HCT116 (cell line): ENCODE data around the gene KRT24. TPM values are rescaled to one million over a fixed set of nuclear protein-coding genes. Genes with fewer than 3 reads are reported as not detected.
"Not testable (repeated sequence)": the region's sequence is repeated elsewhere in the genome, so short reads cannot be mapped to it uniquely, and the experiment has no call there.

Experiments
- ATAC-seq: fragments of 200-7000 bp; cut with Tn5 transposase; 2 replicates; pipeline ENCODE4 v1.9.1; 2020; ENCODE audit warnings: mild to moderate bottlenecking, moderate library complexity
- BruUV-seq: library from RNA; stranded (reverse); fragments of 400-500 nt; replicated peaks from 2 replicates; lab custom pipeline; 2021; lab: Mats Ljungman, UMichigan
- CTCF ChIA-PET: fragments of 300-600 bp; sonication (Branson Sonifier 250); formaldehyde crosslinking; loops from one replicate; lab custom pipeline; 2021; ENCODE audit warnings: antibody characterized with exemption; lab: Charles Lee
- POLR2A ChIA-PET: fragments of 300-600, 350-600 bp; sonication (Branson Sonifier 250); formaldehyde crosslinking; loops from one replicate; lab custom pipeline; 2021; ENCODE audit warnings: antibody characterized with exemption; lab: Charles Lee
- RAD21 ChIA-PET, 2 experiments: fragments of 300-600 bp; sonication (Branson Sonifier 250); formaldehyde crosslinking; loops; one replicate each; lab custom pipeline; 2023; ENCODE audit warnings: low total read pairs in 2 of 2; ENCODE audit not compliant: uncharacterized antibody in 2 of 2, unreplicated experiment in 2 of 2, low non-redundant PET in 1 of 2; lab: Charles Lee
- DNase-seq: peaks from one replicate; pipeline ENCODE4 v3.0.0-alpha.2; 2010; ENCODE audit warnings: low read depth, low spot score
- H2AFZ ChIP-seq: fragments of 200-600 bp; shearing (Covaris generic), sonication (generic); 2 replicates; pipeline ENCODE4 v1.6.1; 2017; ENCODE audit warnings: low read depth, mixed run types, mixed read lengths, antibody characterized with exemption, low read length; ENCODE audit not compliant: poor library complexity, severe bottlenecking
- H3K27ac ChIP-seq: 2 replicates; pipeline ENCODE4 v1.5.1; 2012; ENCODE audit warnings: low read depth, low read length
- H3K27me3 ChIP-seq: fragments of 200-600 bp; sonication (generic); 2 replicates; pipeline ENCODE4 v1.6.1; 2016; ENCODE audit warnings: mixed run types, low read length, mixed read lengths; ENCODE audit not compliant: insufficient read depth
- H3K36me3 ChIP-seq, 2 experiments: fragments of 200-500 bp in 1 of 2; fragments of 200-600 bp in 1 of 2; sonication (Bioruptor generic) in 1 of 2; sonication (generic) in 1 of 2; 2 replicates each; pipeline versions ENCODE4 v1.5.1 to v1.6.1; 2014 to 2016; ENCODE audit warnings: low read length in 2 of 2, inconsistent platforms in 1 of 2, mixed read lengths in 1 of 2, mixed run types in 1 of 2; ENCODE audit not compliant: insufficient read depth in 2 of 2, control insufficient read depth in 1 of 2
- H3K4me1 ChIP-seq, 2 experiments: fragments of 200-600 bp in 1 of 2; sonication (generic) in 1 of 2; 2 replicates each; pipeline versions ENCODE4 v1.5.1 to v1.6.1; 2012 to 2017; ENCODE audit warnings: low read length in 2 of 2, inconsistent platforms in 1 of 2, mild to moderate bottlenecking in 1 of 2, mixed read lengths in 1 of 2, mixed run types in 1 of 2, moderate library complexity in 1 of 2; ENCODE audit not compliant: insufficient read depth in 2 of 2, control insufficient read depth in 1 of 2
- H3K4me2 ChIP-seq: fragments of 200-600 bp; sonication (generic); 2 replicates; pipeline ENCODE4 v1.6.1; 2017; ENCODE audit warnings: mixed run types, low read length, mixed read lengths
- H3K4me3 ChIP-seq, 2 experiments: fragments of 200-600 bp in 1 of 2; sonication (generic) in 1 of 2; replicated peaks in 1 of 2; 2 replicates each; pipeline ENCODE4 v1.5.1; 2011 to 2016; ENCODE audit warnings: low read length in 2 of 2, control low read depth in 1 of 2, low read depth in 1 of 2, mild to moderate bottlenecking in 1 of 2, mixed read lengths in 1 of 2, mixed run types in 1 of 2
- H3K79me2 ChIP-seq: fragments of 200-600 bp; sonication (generic); 2 replicates; pipeline ENCODE4 v1.6.1; 2017; ENCODE audit warnings: mild to moderate bottlenecking, mixed run types, low read length, moderate library complexity, mixed read lengths; ENCODE audit not compliant: insufficient read depth
- H3K9ac ChIP-seq: fragments of 200-600 bp; sonication (generic); 2 replicates; pipeline ENCODE4 v1.6.1; 2016; ENCODE audit warnings: low read length, mixed read lengths
- H3K9me2 ChIP-seq: fragments of 200-600 bp; sonication (generic), shearing (Covaris generic); 2 replicates; pipeline ENCODE4 v1.6.1; 2017; ENCODE audit warnings: mixed run types, mild to moderate bottlenecking, moderate library complexity; ENCODE audit not compliant: insufficient read depth
- H3K9me3 ChIP-seq, 2 experiments: fragments of 200-500 bp in 1 of 2; fragments of 200-600 bp in 1 of 2; sonication (Bioruptor generic) in 1 of 2; sonication (generic) in 1 of 2; 2 replicates each; pipeline ENCODE4 v1.6.1; 2014 to 2017; ENCODE audit warnings: low read length in 2 of 2, mixed read lengths in 2 of 2, inconsistent platforms in 1 of 2, low read depth in 1 of 2, mild to moderate bottlenecking in 1 of 2, mixed run types in 1 of 2, moderate library complexity in 1 of 2; ENCODE audit not compliant: control insufficient read depth in 1 of 2, insufficient read depth in 1 of 2
- H4K20me1 ChIP-seq: fragments of 200-600 bp; sonication (generic), shearing (Covaris generic); 2 replicates; pipeline ENCODE4 v1.6.1; 2017; ENCODE audit warnings: mixed run types, mild to moderate bottlenecking, moderate library complexity; ENCODE audit not compliant: insufficient read depth
- CEBPB ChIP-seq: IDR thresholded peaks from 2 replicates; pipeline ENCODE4 v1.6.1; 2012; ENCODE audit warnings: low read depth
- CTCF ChIP-seq, 3 experiments: fragments of 200-600 bp in 1 of 3; sonication (generic) in 1 of 3; IDR thresholded peaks in 2 of 3; conservative IDR thresholded peaks in 1 of 3; 2 replicates each; pipeline ENCODE4 v1.5.1; 2012 to 2017; ENCODE audit warnings: low read depth in 2 of 3, low read length in 2 of 3, antibody characterized with exemption in 1 of 3, borderline replicate concordance in 1 of 3, control low read depth in 1 of 3, mild to moderate bottlenecking in 1 of 3, mixed read lengths in 1 of 3, mixed run types in 1 of 3, moderate library complexity in 1 of 3; ENCODE audit not compliant: insufficient read depth in 1 of 3
- EGR1 ChIP-seq: IDR thresholded peaks from 2 replicates; pipeline ENCODE4 v1.6.1; 2012; ENCODE audit warnings: low read depth
- RAD21 ChIP-seq: IDR thresholded peaks from 2 replicates; pipeline ENCODE4 v1.6.1; 2012; ENCODE audit warnings: low read depth, mild to moderate bottlenecking
- ZFX ChIP-seq: fragments of 450-650 bp; IDR thresholded peaks from 2 replicates; pipeline ENCODE4 v1.6.1; 2017
- intact Hi-C: fragments of 100-400 bp; cut with micrococcal nuclease; formaldehyde crosslinking; loops from 2 replicates; pipeline ENCODE4 v1.10.0; 2022
- total RNA-seq: library from RNA; stranded (reverse); gene quantifications from one replicate; pipeline ENCODE4 v1.2.1, GENCODE V29; 2021; ENCODE audit not compliant: unreplicated experiment

KRT24 gene
- total RNA-seq, 1 experiment from 2014 or later, result not detected

DNA sequence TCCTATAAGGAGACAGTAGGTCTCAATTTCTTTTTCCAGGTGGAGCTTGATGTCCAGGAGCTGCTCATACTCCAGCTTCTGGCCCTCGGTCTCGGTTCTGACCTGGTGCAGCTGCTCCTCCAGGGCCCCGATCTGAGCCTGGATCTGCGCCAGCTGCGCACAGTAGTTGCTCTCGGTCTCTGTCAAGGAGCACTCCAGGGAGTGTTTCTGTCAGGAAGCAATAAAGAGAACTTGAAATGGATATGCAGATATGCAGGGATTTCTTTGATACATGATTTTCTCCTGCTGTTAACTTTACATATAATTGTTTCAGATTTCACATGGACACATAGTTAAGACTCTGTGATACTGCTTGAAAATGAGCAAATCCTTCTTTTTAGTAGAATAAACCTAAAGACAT lies 46.8 kb upstream of the KRT24 start:
- no peak for TF ChIP-seq EGR1
- no peak for TF ChIP-seq RAD21
- no peak for TF ChIP-seq CEBPB
- TF ChIP-seq ZFX, result no peak
- TF ChIP-seq CTCF (IDR thresholded peaks at IDR 0.05 in 2 of 3, conservative IDR thresholded peaks at IDR 0.05 in 1 of 3; ENCODE audit: borderline replicate concordance in 1 of 3, insufficient read depth in 1 of 3, low read depth in 2 of 3, low read length in 2 of 3), result no peak
- no peak for DNase-seq
- Histone ChIP-seq H3K79me2 (no peaks in the 10 kb centered on the region), H3K9me2 (no peaks in the 10 kb centered on the region), H3K27me3 (no peaks in the 10 kb centered on the region), H3K27ac (no peak overlapping the region), H3K36me3 (no peaks in the 10 kb centered on the region), H3K4me1 (no peaks in the 10 kb centered on the region), H3K9me3 (no peaks in the 10 kb centered on the region), H4K20me1 (no peaks in the 10 kb centered on the region), H3K4me2 (no peak overlapping the region), H2AFZ (no peak overlapping the region), H3K4me3 (no peak overlapping the region), H3K9ac (no peak overlapping the region)
- BruUV-seq, result no TSS peak
- ChIA-PET CTCF (no interaction called here), RAD21 (no interaction called here), POLR2A (no interaction called here)
- no peak for ATAC-seq
- intact Hi-C loops, result no loop called here

DNA sequence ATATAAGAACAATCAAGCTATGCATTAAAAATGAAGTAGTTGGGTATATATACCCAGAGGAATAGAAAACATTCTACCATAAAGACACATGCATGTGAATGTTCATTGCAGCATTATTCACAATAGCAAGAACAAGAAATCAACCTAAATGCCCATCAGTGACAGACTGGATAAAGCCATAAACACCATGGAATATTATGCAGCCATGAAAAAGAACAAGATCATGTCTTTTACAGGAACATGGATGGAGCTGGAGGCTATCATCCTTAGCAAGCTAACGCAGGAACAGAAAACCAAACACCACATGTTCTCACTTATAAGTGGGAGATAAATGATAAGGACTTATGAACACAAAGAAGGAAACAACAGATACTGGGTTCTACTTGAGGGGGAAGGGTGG lies 45.1 kb upstream of the KRT24 start:
- POLR2A ChIA-PET, DNase-seq, H3K36me3 ChIP-seq, intact Hi-C loops, CTCF ChIA-PET, H3K79me2 ChIP-seq, H3K9me3 ChIP-seq, H4K20me1 ChIP-seq, H3K4me1 ChIP-seq, H3K9me2 ChIP-seq, H3K9ac ChIP-seq, BruUV-seq, H3K4me2 ChIP-seq, H2AFZ ChIP-seq, H3K27ac ChIP-seq, H3K4me3 ChIP-seq, RAD21 ChIA-PET, ATAC-seq, H3K27me3 ChIP-seq: not testable (repeated sequence)
